Erythroblast (primary cell): Measurements from ENCODE around the gene SCFD2.

Experiments
- GATA1 ChIP-seq: IDR thresholded peaks from 2 replicates; pipeline ENCODE4 v1.6.1; 2011; ENCODE audit warnings: low read depth, mild to moderate bottlenecking, control low read depth, low read length, moderate library complexity
- POLR2A ChIP-seq: IDR thresholded peaks from 2 replicates; pipeline ENCODE4 v1.6.1; 2011; ENCODE audit warnings: mild to moderate bottlenecking, low read length

GRCh38 chr4:52840531-52841370, 525.1 kb downstream of the SCFD2 start:
- TF ChIP-seq POLR2A (no peak), GATA1 (no peak)
